LoVo (cell line): ENCODE measurements around the gene TTYH2.

ENCODE experiments used
- DNase-seq: peaks from one replicate; pipeline ENCODE4 v3.0.0-alpha.2; 2016; ENCODE audit warnings: low spot score

TTYH2 gene

DNA sequence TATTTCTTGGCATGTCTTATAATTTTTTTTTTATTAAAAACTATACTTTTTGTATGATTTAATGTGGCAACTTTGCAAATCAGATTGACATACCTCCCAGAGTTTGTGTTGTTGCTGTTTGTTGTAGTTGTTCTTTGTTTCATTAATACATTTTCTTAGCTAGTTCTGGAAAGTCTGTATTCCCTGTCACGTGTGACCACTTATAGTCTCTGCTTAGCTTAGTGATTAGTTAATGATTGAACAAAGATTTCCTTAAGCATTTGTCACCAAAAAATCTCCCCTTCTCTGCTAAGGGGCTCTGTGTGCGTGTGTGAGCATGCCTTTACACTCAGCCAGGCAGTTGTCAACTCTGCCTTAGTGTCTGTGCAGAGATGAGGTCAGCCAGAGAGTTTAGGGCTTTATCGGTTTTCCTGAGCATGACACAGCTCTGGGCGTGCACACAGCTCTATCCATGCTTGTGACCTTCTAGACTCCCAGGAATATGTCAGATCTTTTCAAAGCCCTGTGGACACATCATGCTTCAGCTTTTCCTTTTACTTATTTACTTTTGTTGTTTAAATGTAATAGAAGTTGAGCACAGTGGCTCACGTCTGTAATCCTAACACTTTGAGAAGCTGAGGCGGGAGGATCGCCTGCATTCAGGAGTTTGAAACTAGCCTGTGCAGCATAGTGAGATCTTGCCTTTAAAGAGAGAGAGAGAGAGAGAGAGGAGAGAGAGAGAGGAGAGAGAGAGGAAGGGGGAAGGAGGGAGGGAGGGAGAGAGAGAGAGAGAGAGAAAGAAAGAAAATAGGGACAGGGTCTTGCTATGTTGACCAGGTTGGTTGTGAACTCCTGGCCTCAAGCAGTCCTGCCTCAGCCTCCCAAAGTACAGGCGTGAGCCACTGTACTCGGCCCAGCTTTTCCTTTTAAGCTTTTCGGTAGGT lies 82.5 kb downstream of the TTYH2 start:
- no peak for DNase-seq

DNA sequence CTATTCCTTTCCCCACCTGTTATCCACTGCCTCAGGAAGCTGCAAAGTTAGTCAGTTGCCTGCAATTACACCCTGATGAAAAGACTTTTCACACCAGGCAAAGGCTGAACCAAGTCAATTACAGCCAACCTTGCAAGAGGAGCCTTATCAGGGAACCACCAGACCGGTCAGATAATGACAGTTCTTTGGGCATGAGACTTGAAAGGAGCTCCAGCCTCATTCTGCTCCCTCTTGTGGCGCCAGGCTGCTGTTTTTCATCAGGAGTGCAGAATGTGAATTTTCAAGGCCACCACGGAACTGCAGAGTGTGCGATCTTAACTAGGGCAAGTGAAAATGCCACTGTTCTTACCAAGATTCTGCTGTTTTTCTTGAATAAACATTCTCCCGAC lies 83.2 kb downstream of the TTYH2 start:
- DNase-seq = peak; percentile 11

- no peak for DNase-seq
These were observed 84.6 kb downstream of the TTYH2 start for GRCh38 chr17:74297941-74298340.

DNA sequence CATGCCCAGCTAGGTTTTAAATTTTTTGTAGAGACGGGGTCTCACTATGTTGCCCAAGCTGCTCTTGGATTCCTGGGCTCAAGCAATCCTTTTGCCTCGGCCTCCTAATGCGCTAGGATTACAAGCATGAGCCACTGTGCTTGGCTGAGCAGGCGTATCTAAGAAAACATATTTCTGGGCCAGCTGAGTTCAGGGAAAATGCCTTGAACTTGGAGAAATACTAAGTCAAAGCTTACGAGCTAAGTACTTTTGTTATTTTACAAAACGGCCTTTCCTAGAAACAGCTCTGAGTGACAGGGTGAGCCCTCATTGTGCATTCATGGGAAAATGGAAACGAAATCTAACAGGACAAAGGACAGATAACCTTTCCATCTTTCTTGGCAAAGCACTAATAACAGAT lies 85.4 kb downstream of the TTYH2 start:
- DNase-seq = no peak

DNA sequence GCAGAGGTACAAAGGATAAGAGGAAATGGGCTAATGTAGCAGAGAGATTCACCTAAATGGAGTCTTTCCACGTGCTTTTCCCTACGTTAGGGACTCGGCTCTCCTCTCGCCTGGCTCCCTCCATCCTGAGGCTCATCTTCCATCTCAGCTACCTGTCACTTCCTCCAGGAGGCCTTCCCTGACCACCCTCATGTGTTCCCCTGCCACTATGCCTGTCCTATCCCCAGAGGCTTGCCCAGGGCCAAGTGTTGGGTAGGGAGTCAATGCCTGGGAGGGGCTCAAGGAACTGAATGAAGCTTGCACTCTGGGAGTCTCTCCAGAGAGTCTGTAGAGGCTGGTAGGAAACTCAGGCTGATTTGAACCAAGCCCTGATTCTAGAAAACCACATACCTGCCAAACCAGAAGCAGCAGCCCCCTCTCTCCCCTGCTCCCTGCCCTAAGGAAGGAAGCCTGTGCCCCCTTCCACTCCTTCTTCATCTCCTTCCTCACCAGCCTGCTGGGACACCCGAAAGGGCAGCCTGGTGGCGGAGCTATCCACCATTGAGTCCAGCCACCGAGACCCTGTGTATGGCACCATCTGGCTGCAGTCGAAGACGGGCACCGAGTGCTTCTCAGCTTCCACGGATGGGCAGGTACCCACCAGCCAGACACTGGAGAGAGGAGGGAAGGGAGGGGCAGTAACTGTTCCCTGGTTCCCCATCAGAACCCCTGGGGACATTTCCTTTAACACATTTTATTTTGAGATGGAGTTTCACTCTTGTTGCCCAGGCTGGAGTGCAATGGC lies 86.0 kb downstream of the TTYH2 start:
- no peak for DNase-seq

DNA sequence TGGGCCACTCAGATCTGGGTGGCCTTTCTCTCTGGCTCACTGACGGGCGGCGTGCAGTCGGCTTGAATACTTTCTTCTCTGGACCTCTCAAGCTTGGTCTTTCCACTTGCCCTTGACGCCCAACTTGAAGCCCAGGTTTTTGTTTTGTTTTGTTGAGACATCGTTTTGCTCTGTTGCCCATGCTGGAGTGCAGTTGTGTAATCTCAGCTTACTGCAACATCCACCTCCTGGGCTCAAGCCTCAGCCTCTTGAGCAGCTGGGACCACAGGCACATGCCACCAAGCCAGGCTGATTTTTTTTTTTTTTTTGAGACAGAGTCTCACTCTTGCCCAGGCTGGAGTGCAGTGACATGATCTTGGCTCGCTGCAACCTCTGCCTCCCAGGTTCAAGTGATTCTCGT lies 89.9 kb downstream of the TTYH2 start:
- DNase-seq = no peak

GRCh38 chr17:74304184-74304583 lies 90.8 kb downstream of the TTYH2 start:
- no peak for DNase-seq

GRCh38 chr17:74305865-74306654 lies 92.7 kb downstream of the TTYH2 start:
- no peak for DNase-seq

- no peak for DNase-seq
These were observed 94.8 kb downstream of the TTYH2 start for GRCh38 chr17:74307984-74308773.

DNA sequence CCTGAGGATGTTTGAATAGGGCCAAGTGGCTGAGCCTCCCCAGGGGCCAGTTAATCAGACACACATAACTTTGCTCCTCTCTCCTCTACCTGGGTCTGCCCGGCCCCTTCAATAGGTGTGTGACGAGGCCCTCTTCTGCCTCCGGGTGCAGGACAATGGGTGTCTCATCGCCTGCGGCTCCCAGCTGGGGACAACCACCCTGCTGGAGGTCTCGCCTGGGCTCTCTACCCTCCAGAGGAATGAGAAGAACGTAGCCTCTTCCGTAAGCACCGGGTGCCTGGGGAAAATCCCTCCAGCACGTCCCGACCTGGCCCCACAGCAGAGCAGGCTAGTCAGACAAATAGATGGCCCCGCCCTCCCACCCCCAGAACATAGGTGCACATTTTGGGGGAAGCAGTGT lies 96.5 kb downstream of the TTYH2 start:
- no peak for DNase-seq
